Thoracic aorta (tissue), 2 donors: Measurements from ENCODE around the gene ALKAL2. TPM values are rescaled to one million over a fixed set of nuclear protein-coding genes. Genes with fewer than 3 reads are reported as not detected.

Experiments
- ATAC-seq: fragments of 150-250 bp; one replicate; pipeline ENCODE4 v1.8.0; 2017; ENCODE audit warnings: low read depth; ENCODE audit not compliant: insufficient number of reproducible peaks, low FRiP score
- DNase-seq: peaks from one replicate; pipeline ENCODE4 v3.0.0-alpha.2; 2020; ENCODE audit warnings: low spot score
- H3K27ac ChIP-seq, 2 donors: fragments of 200-600 bp; sonication (generic); 1 replicate in 1 of 2; 2 replicates in 1 of 2; pipeline ENCODE4 v1.5.1; 2016; ENCODE audit warnings: mild to moderate bottlenecking in 2 of 2, moderate library complexity in 2 of 2
- H3K27me3 ChIP-seq: fragments of 200-600 bp; sonication (generic); replicated peaks from 2 replicates; pipeline ENCODE4 v1.6.0; 2016; ENCODE audit warnings: mild to moderate bottlenecking; ENCODE audit not compliant: insufficient read depth
- H3K36me3 ChIP-seq: fragments of 200-600 bp; sonication (generic); one replicate; pipeline ENCODE4 v1.5.1; 2016
- H3K4me1 ChIP-seq, 2 donors: fragments of 200-600 bp; sonication (generic); 1 replicate in 1 of 2; 2 replicates in 1 of 2; pipeline versions ENCODE4 v1.5.1 to v1.6.0; 2016; ENCODE audit warnings: low read depth in 2 of 2, mild to moderate bottlenecking in 1 of 2; ENCODE audit not compliant: control insufficient read depth in 1 of 2
- H3K4me3 ChIP-seq: fragments of 200-600 bp; sonication (generic); 2 replicates; pipeline ENCODE4 v1.5.1; 2016; ENCODE audit warnings: mild to moderate bottlenecking
- H3K9me3 ChIP-seq: fragments of 200-600 bp; sonication (generic); 2 replicates; pipeline ENCODE4 v1.5.1; 2016
- total RNA-seq, 2 donors: library from RNA; depleted of rRNA; stranded (reverse); fragments of >200 nt; gene quantifications; one replicate each; pipeline versions ENCODE4 v1.1.0 to v1.2.3, GENCODE V29; 2016
- TF ChIP-seq, protein P1 (sequence below): fragments of 200-600 bp; sonication (generic); IDR thresholded peaks from one replicate; pipeline ENCODE4 v1.5.1; 2019; ENCODE audit warnings: antibody characterized with exemption

The ALKAL2 gene
- total RNA-seq, 2 donors from 2014 or later, result 11.3 to 12.7 TPM

DNA sequence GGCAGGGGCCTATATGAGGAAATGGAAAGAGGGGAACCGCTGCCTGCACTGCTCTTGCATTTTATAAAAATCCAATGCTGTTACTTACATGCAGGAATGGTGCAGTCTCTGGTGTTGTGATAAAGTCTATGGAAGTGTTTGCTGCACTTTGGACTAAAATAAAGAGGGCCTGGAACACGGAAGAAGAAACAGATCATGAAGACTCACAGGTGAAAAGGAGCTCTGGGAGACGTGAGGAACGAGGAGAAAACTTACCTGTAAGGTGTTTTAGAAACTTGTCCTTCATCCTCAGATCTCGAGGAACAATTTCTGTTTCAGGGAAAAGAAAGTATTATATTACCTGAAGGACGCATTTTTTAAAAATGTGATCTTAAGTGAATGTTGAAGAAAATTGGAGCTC, 1.9 kb downstream of the ALKAL2 start:
- TF ChIP-seq, protein P1, sequence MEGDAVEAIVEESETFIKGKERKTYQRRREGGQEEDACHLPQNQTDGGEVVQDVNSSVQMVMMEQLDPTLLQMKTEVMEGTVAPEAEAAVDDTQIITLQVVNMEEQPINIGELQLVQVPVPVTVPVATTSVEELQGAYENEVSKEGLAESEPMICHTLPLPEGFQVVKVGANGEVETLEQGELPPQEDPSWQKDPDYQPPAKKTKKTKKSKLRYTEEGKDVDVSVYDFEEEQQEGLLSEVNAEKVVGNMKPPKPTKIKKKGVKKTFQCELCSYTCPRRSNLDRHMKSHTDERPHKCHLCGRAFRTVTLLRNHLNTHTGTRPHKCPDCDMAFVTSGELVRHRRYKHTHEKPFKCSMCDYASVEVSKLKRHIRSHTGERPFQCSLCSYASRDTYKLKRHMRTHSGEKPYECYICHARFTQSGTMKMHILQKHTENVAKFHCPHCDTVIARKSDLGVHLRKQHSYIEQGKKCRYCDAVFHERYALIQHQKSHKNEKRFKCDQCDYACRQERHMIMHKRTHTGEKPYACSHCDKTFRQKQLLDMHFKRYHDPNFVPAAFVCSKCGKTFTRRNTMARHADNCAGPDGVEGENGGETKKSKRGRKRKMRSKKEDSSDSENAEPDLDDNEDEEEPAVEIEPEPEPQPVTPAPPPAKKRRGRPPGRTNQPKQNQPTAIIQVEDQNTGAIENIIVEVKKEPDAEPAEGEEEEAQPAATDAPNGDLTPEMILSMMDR, result no peak
- H3K4me1 ChIP-seq, result peaks cover 0 to 40% of the 10 kb centered on the region in 2 donors
- DNase-seq (no peak), ATAC-seq (no peak)
- H3K27me3 ChIP-seq, result no peaks in the 10 kb centered on the region
- H3K9me3 ChIP-seq, result no peaks in the 10 kb centered on the region
- peaks cover 5% of the 10 kb centered on the region for H3K36me3 ChIP-seq
- peak overlapping the region; percentile 75 for H3K4me3 ChIP-seq
- H3K27ac ChIP-seq, result peak overlapping the region; percentile 70 to 74

DNA sequence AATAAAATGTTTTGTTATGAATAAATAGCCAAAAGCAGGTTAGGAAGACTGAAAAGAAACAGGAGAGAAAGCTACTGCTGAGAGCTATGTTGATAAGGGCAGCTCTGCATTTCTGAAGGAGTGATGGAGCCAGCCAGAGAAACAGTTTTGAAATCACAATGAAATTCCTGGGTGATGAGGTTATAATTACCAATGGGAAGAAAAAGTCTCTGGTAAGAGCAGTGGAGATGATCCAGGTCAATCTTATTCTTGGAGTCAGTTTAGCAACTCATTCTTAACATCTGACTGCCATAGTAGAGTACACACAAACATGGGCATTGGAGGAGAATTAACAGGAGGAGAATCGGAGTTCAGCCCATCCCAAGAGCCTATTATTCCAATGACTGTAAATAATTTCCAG, 2.4 kb downstream of the ALKAL2 start:
- DNase-seq (no peak), ATAC-seq (peak; percentile 46)
- peak overlapping the region; percentile 70 to 74 for H3K27ac ChIP-seq
- H3K9me3 ChIP-seq, result no peaks in the 10 kb centered on the region
- TF ChIP-seq, protein P1, result no peak
- peaks cover 6% of the 10 kb centered on the region for H3K36me3 ChIP-seq
- H3K4me1 ChIP-seq, result peaks cover 0 to 45% of the 10 kb centered on the region in 2 donors
- no peaks in the 10 kb centered on the region for H3K27me3 ChIP-seq
- peak overlapping the region; percentile 75 for H3K4me3 ChIP-seq

DNA sequence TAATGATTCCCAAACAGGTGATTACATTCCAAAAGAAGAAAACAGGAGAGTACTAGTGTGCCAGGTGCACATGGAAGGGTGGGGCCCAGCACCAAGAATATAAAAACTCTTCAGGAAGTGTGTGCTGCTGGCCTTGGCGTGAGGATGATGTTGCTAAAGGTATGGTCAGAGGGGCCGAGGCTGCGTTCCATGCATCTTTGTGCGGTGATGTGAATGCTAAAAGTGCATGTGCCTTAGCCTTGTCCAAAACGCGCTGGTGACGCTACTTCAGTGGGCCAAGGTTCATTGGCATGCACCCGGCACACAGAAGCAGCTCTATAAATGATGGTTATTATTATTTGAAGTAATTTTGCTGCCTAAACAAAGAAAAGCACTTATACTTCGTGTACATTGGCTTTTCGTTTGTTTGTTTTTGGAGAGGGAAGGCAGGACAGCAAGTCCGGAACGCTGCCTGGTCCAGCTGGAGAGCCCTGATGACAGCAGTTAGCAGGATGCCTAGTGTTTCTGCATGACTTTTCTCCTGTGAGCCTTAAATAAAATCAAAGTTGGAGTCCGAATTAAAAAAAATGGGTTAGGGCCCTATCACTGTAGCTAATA, 2.9 kb downstream of the ALKAL2 start:
- Histone ChIP-seq H3K4me3 (peak overlapping the region; percentile 34), H3K4me1 (peaks cover 0 to 48% of the 10 kb centered on the region in 2 donors), H3K27me3 (no peaks in the 10 kb centered on the region), H3K9me3 (no peaks in the 10 kb centered on the region), H3K36me3 (peaks cover 6% of the 10 kb centered on the region), H3K27ac (peak overlapping the region; percentile 70 to 74)
- no peak for ATAC-seq
- DNase-seq, result no peak
- TF ChIP-seq, protein P1, result no peak

DNA sequence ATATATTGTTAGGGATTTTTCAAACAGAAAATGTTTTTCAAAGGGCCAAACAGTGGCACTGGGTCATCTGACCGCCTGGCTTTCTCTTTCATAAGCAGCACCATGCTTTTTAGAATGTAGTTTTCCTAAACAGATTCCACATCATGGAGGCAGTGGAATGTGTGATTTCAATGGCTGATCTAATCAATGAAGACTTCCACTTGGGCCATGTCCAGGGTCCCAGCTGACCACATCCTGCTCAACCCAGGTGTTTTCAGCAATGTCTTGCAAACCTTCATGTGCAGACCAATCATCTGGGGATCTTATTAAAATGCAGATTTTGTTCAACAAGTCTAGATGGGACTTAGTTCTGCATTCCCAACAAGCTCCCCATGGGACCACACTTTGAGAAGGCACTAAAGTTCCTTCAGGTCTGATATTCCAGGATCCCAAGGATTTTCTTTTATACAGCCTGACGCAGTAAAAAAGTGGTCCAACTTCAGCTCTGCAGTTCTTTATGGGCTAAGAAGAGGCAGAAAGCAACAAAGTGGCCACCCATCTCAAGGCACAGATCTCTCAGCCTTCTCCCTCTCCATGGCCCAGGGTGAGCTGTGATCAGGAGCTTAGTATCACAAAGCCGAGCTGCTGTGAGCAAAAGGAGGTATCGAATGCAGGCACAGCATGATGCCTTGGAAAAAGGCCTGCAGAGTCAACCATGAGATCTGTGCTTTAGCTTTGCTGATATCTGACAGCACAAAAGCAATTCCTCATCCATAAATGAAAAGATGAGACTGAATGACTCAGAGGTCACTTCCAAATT, 3.7 kb downstream of the ALKAL2 start:
- Histone ChIP-seq H3K27ac (peak overlapping the region; percentile 70 to 74), H3K4me1 (peaks cover 0 to 48% of the 10 kb centered on the region in 2 donors), H3K9me3 (no peaks in the 10 kb centered on the region), H3K27me3 (no peaks in the 10 kb centered on the region), H3K4me3 (no peak overlapping the region), H3K36me3 (peaks cover 6% of the 10 kb centered on the region)
- ATAC-seq (no peak), DNase-seq (no peak)
- TF ChIP-seq, protein P1, result no peak
